ENCODE measurements around the gene DLG2. TPM values are rescaled to one million over a fixed set of nuclear protein-coding genes. Genes with fewer than 3 reads are reported as not detected.

The DLG2 gene
- total RNA-seq, 4 donors from 2014 or later, result 11.0 to 34.2 (median 19.8) TPM

DNA sequence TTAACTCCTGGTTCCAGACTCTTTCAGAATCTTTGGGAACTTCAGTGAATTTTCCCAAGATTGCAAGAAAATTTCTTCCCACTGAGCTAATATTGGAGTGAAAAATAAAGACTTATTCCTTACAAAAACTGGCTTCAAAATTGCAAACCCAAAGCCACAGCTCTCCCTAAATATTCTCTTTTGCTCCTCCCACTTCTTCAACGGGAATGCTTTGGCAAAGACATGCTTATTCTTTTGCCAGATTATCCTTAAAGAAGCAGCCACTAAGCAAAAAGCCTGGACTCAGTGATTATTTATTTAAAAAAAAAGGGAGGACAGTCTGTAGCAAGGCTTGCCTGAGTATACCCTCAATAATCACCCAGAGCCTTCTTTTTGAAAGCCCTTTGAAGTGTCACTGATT lies 1438.6 kb downstream of the DLG2 start:
- no peak overlapping the region for H3K4me3 ChIP-seq
- 0% methylated on average over 1 of the region's 1 CpG for WGBS, 2 donors (ENCODE audit: low coverage in 1 of 2)
- H3K27ac ChIP-seq, result no peak overlapping the region
- H3K4me1 ChIP-seq, result peaks cover 0 to 23% (median 0%) of the 10 kb centered on the region in 3 donors
- ATAC-seq, result no peak
- no peaks in the 10 kb centered on the region for H3K36me3 ChIP-seq
- H3K9me3 ChIP-seq, result no peaks in the 10 kb centered on the region
- H3K27me3 ChIP-seq, result no peaks in the 10 kb centered on the region
- no peak for TF ChIP-seq POLR2AphosphoS5 (IDR thresholded peaks at IDR 0.05)
- TF ChIP-seq, protein P1, sequence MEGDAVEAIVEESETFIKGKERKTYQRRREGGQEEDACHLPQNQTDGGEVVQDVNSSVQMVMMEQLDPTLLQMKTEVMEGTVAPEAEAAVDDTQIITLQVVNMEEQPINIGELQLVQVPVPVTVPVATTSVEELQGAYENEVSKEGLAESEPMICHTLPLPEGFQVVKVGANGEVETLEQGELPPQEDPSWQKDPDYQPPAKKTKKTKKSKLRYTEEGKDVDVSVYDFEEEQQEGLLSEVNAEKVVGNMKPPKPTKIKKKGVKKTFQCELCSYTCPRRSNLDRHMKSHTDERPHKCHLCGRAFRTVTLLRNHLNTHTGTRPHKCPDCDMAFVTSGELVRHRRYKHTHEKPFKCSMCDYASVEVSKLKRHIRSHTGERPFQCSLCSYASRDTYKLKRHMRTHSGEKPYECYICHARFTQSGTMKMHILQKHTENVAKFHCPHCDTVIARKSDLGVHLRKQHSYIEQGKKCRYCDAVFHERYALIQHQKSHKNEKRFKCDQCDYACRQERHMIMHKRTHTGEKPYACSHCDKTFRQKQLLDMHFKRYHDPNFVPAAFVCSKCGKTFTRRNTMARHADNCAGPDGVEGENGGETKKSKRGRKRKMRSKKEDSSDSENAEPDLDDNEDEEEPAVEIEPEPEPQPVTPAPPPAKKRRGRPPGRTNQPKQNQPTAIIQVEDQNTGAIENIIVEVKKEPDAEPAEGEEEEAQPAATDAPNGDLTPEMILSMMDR (IDR thresholded peaks at IDR 0.05), result no peak

DNA sequence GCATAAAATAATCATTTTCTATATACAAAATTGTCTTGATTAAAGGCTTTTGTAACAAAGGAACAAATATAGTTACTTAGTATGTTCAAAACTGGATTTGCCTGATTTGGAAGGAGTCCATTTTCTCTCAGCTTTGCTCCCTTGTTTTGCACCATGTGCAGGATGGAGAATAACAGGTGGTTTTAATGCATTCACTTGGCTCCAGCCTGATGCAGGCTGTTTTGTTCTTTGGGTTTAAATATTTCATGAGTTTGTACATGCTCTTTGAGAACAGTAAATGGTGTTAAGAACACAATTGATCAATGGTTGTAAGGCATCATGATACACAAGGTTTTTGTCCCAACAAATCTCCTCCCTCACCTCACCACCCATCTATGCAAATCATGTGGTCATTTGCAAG lies 1454.1 kb downstream of the DLG2 start:
- TF ChIP-seq, protein P1 (IDR thresholded peaks at IDR 0.05), result no peak
- no peak for TF ChIP-seq POLR2A (IDR thresholded peaks at IDR 0.05)
- no peak for TF ChIP-seq POLR2AphosphoS5 (IDR thresholded peaks at IDR 0.05)
- TF ChIP-seq EP300 (IDR thresholded peaks at IDR 0.05), result no peak
- ATAC-seq, result no peak

DNA sequence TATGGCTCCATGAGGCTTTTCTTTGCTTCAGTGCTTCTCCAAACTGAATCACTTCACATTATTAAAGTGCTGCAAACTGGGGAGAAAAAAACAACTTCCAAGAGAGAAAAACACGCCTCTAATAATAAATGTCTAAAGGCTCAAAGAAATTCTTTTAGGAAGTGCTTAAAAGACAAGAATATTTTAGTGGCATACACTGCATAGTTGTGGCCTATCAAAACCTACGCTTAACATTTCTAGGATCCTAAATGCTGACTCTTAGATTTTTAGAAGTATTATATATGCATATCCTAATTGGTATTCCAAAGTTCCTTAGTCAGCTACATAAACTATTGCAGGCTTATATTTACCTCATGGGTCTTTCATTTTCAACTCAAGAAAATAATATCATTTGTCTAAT lies 1462.0 kb downstream of the DLG2 start:
- H3K4me3 ChIP-seq, result no peak overlapping the region
- H3K27ac ChIP-seq, result no peak overlapping the region
- H3K36me3 ChIP-seq, result no peaks in the 10 kb centered on the region
- no peaks in the 10 kb centered on the region for H3K4me1 ChIP-seq
- H3K9me3 ChIP-seq, result no peaks in the 10 kb centered on the region
- no peak for ATAC-seq
- TF ChIP-seq POLR2AphosphoS5 (IDR thresholded peaks at IDR 0.05), result no peak
- TF ChIP-seq, protein P1 (IDR thresholded peaks at IDR 0.05), result no peak
- no peak for TF ChIP-seq EP300 (IDR thresholded peaks at IDR 0.05)
- no peak for TF ChIP-seq POLR2A (IDR thresholded peaks at IDR 0.05)
- 77 to 94% methylated on average over 2 of the region's 2 CpGs for WGBS, 2 donors (ENCODE audit: low coverage in 1 of 2)
- H3K27me3 ChIP-seq, result no peaks in the 10 kb centered on the region

More for the DNA sequence above, 1454.1 kb downstream of the DLG2 start:
- no peaks in the 10 kb centered on the region for H3K27me3 ChIP-seq
- H3K4me3 ChIP-seq, result no peak overlapping the region
- H3K9me3 ChIP-seq, result no peaks in the 10 kb centered on the region
- no peak overlapping the region for H3K27ac ChIP-seq
- H3K36me3 ChIP-seq, result no peaks in the 10 kb centered on the region
- peaks cover 0 to 14% (median 0%) of the 10 kb centered on the region in 3 donors for H3K4me1 ChIP-seq

DNA sequence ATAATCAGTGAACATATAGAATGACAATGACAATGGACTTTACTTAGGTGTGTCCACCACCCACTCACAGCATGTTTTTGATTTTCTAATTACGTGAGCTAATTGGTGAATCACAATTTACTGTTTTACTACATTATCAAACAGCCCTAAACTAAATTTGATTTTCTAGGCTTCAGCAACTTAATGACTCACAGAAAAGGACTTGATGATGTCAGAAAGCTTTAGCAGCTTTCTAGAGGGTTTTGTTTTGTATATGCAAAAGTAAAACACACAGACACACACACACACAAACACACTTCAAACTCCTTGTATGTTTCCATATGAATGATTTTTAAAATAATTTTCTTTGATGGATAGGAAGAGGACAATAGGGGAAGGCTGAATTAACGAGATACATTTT lies 1462.4 kb downstream of the DLG2 start:
- WGBS, 2 donors (ENCODE audit: low coverage in 1 of 2), result 73 to 75% methylated on average over 2 of the region's 2 CpGs
- H3K36me3 ChIP-seq, result no peaks in the 10 kb centered on the region
- no peaks in the 10 kb centered on the region for H3K27me3 ChIP-seq
- TF ChIP-seq POLR2A (IDR thresholded peaks at IDR 0.05) (no peak), EP300 (IDR thresholded peaks at IDR 0.05) (no peak), POLR2AphosphoS5 (IDR thresholded peaks at IDR 0.05) (no peak)
- TF ChIP-seq, protein P1 (IDR thresholded peaks at IDR 0.05), result no peak
- ATAC-seq, result no peak
- H3K4me1 ChIP-seq, result no peaks in the 10 kb centered on the region
- no peak overlapping the region for H3K4me3 ChIP-seq
- no peak overlapping the region for H3K27ac ChIP-seq
- H3K9me3 ChIP-seq, result no peaks in the 10 kb centered on the region

DNA sequence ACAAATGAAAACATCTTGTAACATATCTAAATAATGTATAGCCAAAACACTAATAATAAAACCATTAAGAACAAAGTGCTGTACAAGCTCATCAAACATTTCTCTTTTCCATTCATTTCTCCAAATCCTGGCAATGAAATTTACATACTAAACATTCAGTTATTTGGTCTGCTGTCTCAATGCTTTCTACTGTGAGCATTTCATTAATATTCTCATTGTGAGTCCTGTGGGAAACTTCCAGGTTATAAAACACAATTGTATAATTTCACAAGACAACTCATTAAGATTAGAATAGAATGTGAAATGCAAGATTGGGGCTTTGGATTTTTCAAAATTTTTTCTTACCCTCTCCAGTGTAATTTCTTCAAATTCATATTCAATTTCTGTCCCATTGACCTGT lies 1464.0 kb downstream of the DLG2 start:
- Histone ChIP-seq H3K4me1 (no peaks in the 10 kb centered on the region), H3K9me3 (no peaks in the 10 kb centered on the region), H3K27me3 (no peaks in the 10 kb centered on the region), H3K4me3 (no peak overlapping the region), H3K27ac (no peak overlapping the region), H3K36me3 (no peaks in the 10 kb centered on the region)
- TF ChIP-seq, protein P1 (IDR thresholded peaks at IDR 0.05), result no peak
- TF ChIP-seq EP300 (IDR thresholded peaks at IDR 0.05) (no peak), POLR2A (IDR thresholded peaks at IDR 0.05) (no peak), POLR2AphosphoS5 (IDR thresholded peaks at IDR 0.05) (no peak)
- ATAC-seq, result no peak
